Measurements from ENCODE around the gene MAGEH1.
"Not testable (repeated sequence)": the region's sequence is repeated elsewhere in the genome, so short reads cannot be mapped to it uniquely, and the experiment has no call there.

MAGEH1 gene

GRCh38 chrX:55451626-55451989 is 319 bp upstream of the MAGEH1 start:
- Histone ChIP-seq H3K27me3 (ENCODE audit: insufficient read depth, poor library complexity, severe bottlenecking) (no peaks in the 10 kb centered on the region), H3K27ac (ENCODE audit: poor library complexity, severe bottlenecking) (no peak overlapping the region), H3K9me3 (ENCODE audit: severe bottlenecking) (no peaks in the 10 kb centered on the region), H3K4me1 (ENCODE audit: insufficient read depth, poor library complexity, severe bottlenecking) (no peaks in the 10 kb centered on the region), H3K4me3 (ENCODE audit: severe bottlenecking) (peak overlapping the region; percentile 37), H3K36me3 (ENCODE audit: low read depth) (no peaks in the 10 kb centered on the region)
- TF ChIP-seq CTCF (IDR thresholded peaks at IDR 0.05; ENCODE audit: poor library complexity, severe bottlenecking): no peak
- ATAC-seq (ENCODE audit: low read depth) (peak; percentile 54), DNase-seq (ENCODE audit: low spot score) (no peak)

GRCh38 chrX:55452833-55453124 is 852 bp downstream of the MAGEH1 start:
- Histone ChIP-seq H3K4me3 (ENCODE audit: severe bottlenecking) (peak overlapping the region; percentile 37), H3K9me3 (ENCODE audit: severe bottlenecking) (no peaks in the 10 kb centered on the region), H3K27ac (ENCODE audit: poor library complexity, severe bottlenecking) (no peak overlapping the region), H3K27me3 (ENCODE audit: insufficient read depth, poor library complexity, severe bottlenecking) (no peaks in the 10 kb centered on the region), H3K4me1 (ENCODE audit: insufficient read depth, poor library complexity, severe bottlenecking) (no peaks in the 10 kb centered on the region), H3K36me3 (ENCODE audit: low read depth) (no peaks in the 10 kb centered on the region)
- DNase-seq (ENCODE audit: low spot score) (no peak), ATAC-seq (ENCODE audit: low read depth) (no peak; the same call in 2 of the 3 replicates)
- TF ChIP-seq CTCF (IDR thresholded peaks at IDR 0.05; ENCODE audit: poor library complexity, severe bottlenecking): no peak

GRCh38 chrX:55455708-55456107 is 3.8 kb downstream of the MAGEH1 start:
- H3K9me3 ChIP-seq (ENCODE audit: severe bottlenecking); DNase-seq (ENCODE audit: low spot score); ATAC-seq (ENCODE audit: low read depth); H3K36me3 ChIP-seq (ENCODE audit: low read depth); H3K27me3 ChIP-seq (ENCODE audit: insufficient read depth, poor library complexity, severe bottlenecking); H3K27ac ChIP-seq (ENCODE audit: poor library complexity, severe bottlenecking); H3K4me3 ChIP-seq (ENCODE audit: severe bottlenecking); H3K4me1 ChIP-seq (ENCODE audit: insufficient read depth, poor library complexity, severe bottlenecking): not testable (repeated sequence)

GRCh38 chrX:55459426-55459825 is 7.5 kb downstream of the MAGEH1 start:
- H3K36me3 ChIP-seq (ENCODE audit: low read depth); H3K9me3 ChIP-seq (ENCODE audit: severe bottlenecking); ATAC-seq (ENCODE audit: low read depth); H3K4me1 ChIP-seq (ENCODE audit: insufficient read depth, poor library complexity, severe bottlenecking); DNase-seq (ENCODE audit: low spot score); H3K27me3 ChIP-seq (ENCODE audit: insufficient read depth, poor library complexity, severe bottlenecking); H3K27ac ChIP-seq (ENCODE audit: poor library complexity, severe bottlenecking); H3K4me3 ChIP-seq (ENCODE audit: severe bottlenecking): not testable (repeated sequence)

- ATAC-seq (ENCODE audit: low read depth); H3K9me3 ChIP-seq (ENCODE audit: severe bottlenecking); H3K36me3 ChIP-seq (ENCODE audit: low read depth); H3K4me3 ChIP-seq (ENCODE audit: severe bottlenecking); H3K4me1 ChIP-seq (ENCODE audit: insufficient read depth, poor library complexity, severe bottlenecking); H3K27ac ChIP-seq (ENCODE audit: poor library complexity, severe bottlenecking); DNase-seq (ENCODE audit: low spot score); H3K27me3 ChIP-seq (ENCODE audit: insufficient read depth, poor library complexity, severe bottlenecking): not testable (repeated sequence)
Observed at GRCh38 chrX:55459926-55460325, 8.0 kb downstream of the MAGEH1 start.

GRCh38 chrX:55464050-55464449 is 12.1 kb downstream of the MAGEH1 start:
- H3K4me1 ChIP-seq (ENCODE audit: insufficient read depth, poor library complexity, severe bottlenecking); DNase-seq (ENCODE audit: low spot score); H3K27ac ChIP-seq (ENCODE audit: poor library complexity, severe bottlenecking); H3K27me3 ChIP-seq (ENCODE audit: insufficient read depth, poor library complexity, severe bottlenecking); H3K4me3 ChIP-seq (ENCODE audit: severe bottlenecking); ATAC-seq (ENCODE audit: low read depth); H3K36me3 ChIP-seq (ENCODE audit: low read depth); H3K9me3 ChIP-seq (ENCODE audit: severe bottlenecking): not testable (repeated sequence)

GRCh38 chrX:55465108-55465507 is 13.2 kb downstream of the MAGEH1 start:
- DNase-seq (ENCODE audit: low spot score); H3K27ac ChIP-seq (ENCODE audit: poor library complexity, severe bottlenecking); H3K9me3 ChIP-seq (ENCODE audit: severe bottlenecking); ATAC-seq (ENCODE audit: low read depth); H3K36me3 ChIP-seq (ENCODE audit: low read depth); H3K4me1 ChIP-seq (ENCODE audit: insufficient read depth, poor library complexity, severe bottlenecking); H3K4me3 ChIP-seq (ENCODE audit: severe bottlenecking); H3K27me3 ChIP-seq (ENCODE audit: insufficient read depth, poor library complexity, severe bottlenecking): not testable (repeated sequence)

GRCh38 chrX:55465791-55466190 is 13.9 kb downstream of the MAGEH1 start:
- ATAC-seq (ENCODE audit: low read depth); H3K36me3 ChIP-seq (ENCODE audit: low read depth); H3K9me3 ChIP-seq (ENCODE audit: severe bottlenecking); H3K4me1 ChIP-seq (ENCODE audit: insufficient read depth, poor library complexity, severe bottlenecking); H3K27ac ChIP-seq (ENCODE audit: poor library complexity, severe bottlenecking); H3K4me3 ChIP-seq (ENCODE audit: severe bottlenecking); H3K27me3 ChIP-seq (ENCODE audit: insufficient read depth, poor library complexity, severe bottlenecking); DNase-seq (ENCODE audit: low spot score): not testable (repeated sequence)

- not testable (repeated sequence) for H3K9me3 ChIP-seq (ENCODE audit: severe bottlenecking); H3K4me3 ChIP-seq (ENCODE audit: severe bottlenecking); H3K4me1 ChIP-seq (ENCODE audit: insufficient read depth, poor library complexity, severe bottlenecking); H3K27me3 ChIP-seq (ENCODE audit: insufficient read depth, poor library complexity, severe bottlenecking); H3K27ac ChIP-seq (ENCODE audit: poor library complexity, severe bottlenecking); DNase-seq (ENCODE audit: low spot score); ATAC-seq (ENCODE audit: low read depth); H3K36me3 ChIP-seq (ENCODE audit: low read depth)
Observed at GRCh38 chrX:55479956-55480355, 28.0 kb downstream of the MAGEH1 start.

All from RWPE2 (cell line).